Peyer's patch (tissue), 4 donors: ENCODE results near the gene RAB40A.

Experiments
- POLR2A ChIP-seq, 2 donors: fragments of 450-650 bp; IDR thresholded peaks; one replicate each; pipeline ENCODE4 v1.5.1; 2017; ENCODE audit warnings: antibody characterized with exemption in 2 of 2, mild to moderate bottlenecking in 2 of 2, moderate library complexity in 2 of 2
- TF ChIP-seq, protein P1 (sequence below), 6 experiments: fragments of 450-650 bp in 4 of 6; fragments of 200-600 bp in 2 of 6; sonication (generic) in 1 of 6; IDR thresholded peaks; one replicate each; pipeline ENCODE4 v1.5.1; 2017 to 2019; ENCODE audit warnings: antibody characterized with exemption in 6 of 6, mild to moderate bottlenecking in 3 of 6, moderate library complexity in 1 of 6

DNA sequence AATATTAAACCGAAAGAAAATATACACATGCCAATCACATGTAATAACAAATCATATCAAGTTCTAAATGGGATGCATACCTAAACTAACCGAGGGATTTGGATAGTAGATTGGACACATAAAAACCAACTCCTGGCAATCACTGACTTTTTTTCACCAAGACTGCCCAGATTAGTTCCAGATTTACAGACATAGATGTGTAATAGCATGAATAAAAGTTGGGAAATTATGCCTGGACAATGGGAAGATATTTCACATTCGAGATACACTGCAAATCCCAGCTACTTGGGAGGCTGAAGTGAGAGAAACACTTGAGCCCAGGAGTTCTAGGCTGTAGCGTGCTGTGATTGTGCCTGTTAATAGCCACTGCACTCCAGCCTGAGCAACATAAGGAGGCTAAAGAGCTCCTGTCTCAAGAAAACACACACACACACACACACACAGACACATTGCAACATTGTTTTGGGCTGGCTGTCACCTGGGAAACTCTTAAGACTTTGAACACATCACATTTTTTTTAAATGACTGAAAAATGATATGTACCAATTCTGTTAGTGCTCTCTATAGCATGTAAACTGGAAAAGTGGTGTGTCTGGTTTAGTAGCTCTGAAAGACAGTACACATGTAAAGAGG, 5.7 kb downstream of the RAB40A start:
- TF ChIP-seq, protein P1, sequence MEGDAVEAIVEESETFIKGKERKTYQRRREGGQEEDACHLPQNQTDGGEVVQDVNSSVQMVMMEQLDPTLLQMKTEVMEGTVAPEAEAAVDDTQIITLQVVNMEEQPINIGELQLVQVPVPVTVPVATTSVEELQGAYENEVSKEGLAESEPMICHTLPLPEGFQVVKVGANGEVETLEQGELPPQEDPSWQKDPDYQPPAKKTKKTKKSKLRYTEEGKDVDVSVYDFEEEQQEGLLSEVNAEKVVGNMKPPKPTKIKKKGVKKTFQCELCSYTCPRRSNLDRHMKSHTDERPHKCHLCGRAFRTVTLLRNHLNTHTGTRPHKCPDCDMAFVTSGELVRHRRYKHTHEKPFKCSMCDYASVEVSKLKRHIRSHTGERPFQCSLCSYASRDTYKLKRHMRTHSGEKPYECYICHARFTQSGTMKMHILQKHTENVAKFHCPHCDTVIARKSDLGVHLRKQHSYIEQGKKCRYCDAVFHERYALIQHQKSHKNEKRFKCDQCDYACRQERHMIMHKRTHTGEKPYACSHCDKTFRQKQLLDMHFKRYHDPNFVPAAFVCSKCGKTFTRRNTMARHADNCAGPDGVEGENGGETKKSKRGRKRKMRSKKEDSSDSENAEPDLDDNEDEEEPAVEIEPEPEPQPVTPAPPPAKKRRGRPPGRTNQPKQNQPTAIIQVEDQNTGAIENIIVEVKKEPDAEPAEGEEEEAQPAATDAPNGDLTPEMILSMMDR (IDR thresholded peaks at IDR 0.05) = no peak
- no peak for TF ChIP-seq POLR2A (IDR thresholded peaks at IDR 0.05)
